Adrenal gland (tissue), 5 donors: ENCODE results near the gene PPP1R37.

ENCODE experiments used
- CTCF ChIP-seq, 6 experiments: fragments of 450-650 bp in 4 of 6; fragments of 200-600 bp in 2 of 6; sonication (generic) in 1 of 6; IDR thresholded peaks; 1 replicate in 5 of 6; 2 replicates in 1 of 6; pipeline versions ENCODE4 v1.5.1 to v1.8.0; 2016 to 2021; ENCODE audit warnings: antibody characterized with exemption in 6 of 6, mild to moderate bottlenecking in 2 of 6, moderate library complexity in 1 of 6
- POLR2A ChIP-seq, 2 donors: fragments of 450-650 bp; IDR thresholded peaks; one replicate each; pipeline ENCODE4 v1.6.1; 2017; ENCODE audit warnings: antibody characterized with exemption in 2 of 2, mild to moderate bottlenecking in 2 of 2, moderate library complexity in 1 of 2
- donor health status: DM: no; HTN: no; CAD: no.

GRCh38 chr19:45114116-45114515, 21.1 kb downstream of the PPP1R37 start:
- no peak for TF ChIP-seq CTCF (IDR thresholded peaks at IDR 0.05)
- no peak for TF ChIP-seq POLR2A (IDR thresholded peaks at IDR 0.05)
